Measurements from ENCODE around the gene DSP.

The DSP gene

DNA sequence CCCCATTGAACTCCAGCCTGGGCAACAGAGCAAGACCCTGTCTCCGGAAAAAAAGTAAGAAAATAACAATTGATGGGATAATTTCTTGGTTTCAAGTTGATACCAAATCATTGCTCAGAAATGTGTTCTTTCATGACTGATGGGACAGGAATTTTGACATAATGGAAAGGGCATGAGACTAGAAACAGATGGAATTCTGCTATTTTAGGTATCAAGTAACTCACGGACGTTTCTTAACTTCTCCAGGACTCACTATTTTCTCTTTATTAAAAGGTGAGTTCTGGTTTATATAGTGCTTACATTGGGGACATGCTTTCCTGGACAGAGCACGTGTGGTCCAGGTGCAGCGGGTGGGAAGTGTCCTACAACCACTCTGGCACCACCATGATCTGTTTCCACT, 6.0 kb upstream of the DSP start:
- peak; percentile 68 for DNase-seq (ENCODE audit: low spot score)

- no peak for DNase-seq (ENCODE audit: low spot score)
Observed at GRCh38 chr6:7537565-7538174, 3.8 kb upstream of the DSP start.

GRCh38 chr6:7538484-7538883, 3.0 kb upstream of the DSP start:
- no peak for DNase-seq (ENCODE audit: low spot score)

- no peak for DNase-seq (ENCODE audit: low spot score)
Observed at GRCh38 chr6:7540595-7540994, 876 bp upstream of the DSP start.

- peak; percentile 49 for DNase-seq (ENCODE audit: low spot score)
Observed at GRCh38 chr6:7542065-7542873, 798 bp downstream of the DSP start.

- DNase-seq (ENCODE audit: low spot score): peak; percentile 76
Observed at GRCh38 chr6:7542874-7543624, 1.6 kb downstream of the DSP start.

DNA sequence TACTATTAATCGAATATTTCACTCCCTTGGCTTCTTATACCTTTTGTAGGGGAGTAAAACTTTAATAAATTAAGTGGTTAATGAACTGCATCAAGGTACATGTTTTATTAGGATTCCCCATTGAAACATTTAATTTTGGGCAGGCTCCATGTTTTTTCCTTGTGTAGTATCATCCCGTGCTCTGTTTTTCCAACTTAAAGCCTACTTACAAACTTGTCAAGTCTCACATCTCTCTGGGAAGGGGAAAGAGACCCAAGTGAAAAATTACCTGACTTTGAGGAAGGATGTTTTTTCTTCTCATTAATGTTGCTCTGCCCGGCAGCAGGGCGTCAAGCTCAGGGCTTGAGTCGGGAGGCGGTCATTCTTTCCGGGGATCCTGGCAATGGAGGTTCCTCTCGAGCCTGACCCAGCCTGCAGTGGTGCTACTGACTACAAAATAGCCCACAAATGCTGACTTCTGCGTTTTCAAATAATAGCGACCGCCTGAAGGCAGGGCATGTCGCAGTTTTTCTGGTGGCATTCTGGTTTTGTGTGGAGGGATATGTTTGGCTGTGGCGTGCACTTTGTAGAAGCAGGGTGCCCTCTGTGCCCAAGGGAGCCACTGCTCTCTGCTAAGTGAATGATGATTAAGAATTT, 2.4 kb downstream of the DSP start:
- no peak for DNase-seq (ENCODE audit: low spot score)

GRCh38 chr6:7544597-7544996, 3.1 kb downstream of the DSP start:
- DNase-seq (ENCODE audit: low spot score): no peak

- DNase-seq (ENCODE audit: low spot score): no peak
Observed at GRCh38 chr6:7545316-7546019, 4.0 kb downstream of the DSP start.

DNA sequence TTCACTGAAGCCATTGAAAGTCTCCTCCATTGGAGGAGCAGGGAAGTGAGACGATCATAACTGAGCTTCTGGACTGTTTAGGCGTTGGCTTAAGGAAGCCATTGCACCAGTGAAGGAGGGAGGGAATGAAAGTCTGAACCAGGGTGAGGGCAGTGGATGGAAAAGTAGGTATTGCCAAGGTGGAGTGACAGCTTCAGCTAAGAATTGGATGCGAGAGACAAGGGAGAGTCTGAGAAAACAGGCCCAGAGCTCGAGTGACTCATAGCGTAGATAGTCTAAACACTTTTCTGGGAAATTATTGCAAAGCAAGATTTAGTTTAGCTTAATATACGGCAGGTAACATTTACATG, 4.5 kb downstream of the DSP start:
- no peak for DNase-seq (ENCODE audit: low spot score)

DNA sequence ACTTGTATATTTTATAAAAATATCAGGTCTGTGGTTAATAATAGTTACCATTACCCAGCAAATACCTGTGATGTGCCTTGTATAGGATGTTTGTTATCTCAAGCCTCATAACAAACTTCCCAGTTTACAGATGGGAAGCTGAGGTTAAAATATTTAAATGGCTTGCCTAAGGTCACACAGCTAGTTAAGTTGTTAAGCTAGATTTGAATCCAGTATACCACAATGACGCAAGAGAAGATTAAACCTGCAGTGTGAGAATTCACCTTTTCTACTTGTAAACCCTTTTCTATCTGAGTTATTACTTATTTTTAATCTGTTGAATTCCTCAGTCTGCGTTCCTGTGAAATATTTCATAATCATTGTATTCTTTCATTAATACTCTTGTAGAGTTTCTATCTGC, 4.9 kb downstream of the DSP start:
- no peak for DNase-seq (ENCODE audit: low spot score)

DNA sequence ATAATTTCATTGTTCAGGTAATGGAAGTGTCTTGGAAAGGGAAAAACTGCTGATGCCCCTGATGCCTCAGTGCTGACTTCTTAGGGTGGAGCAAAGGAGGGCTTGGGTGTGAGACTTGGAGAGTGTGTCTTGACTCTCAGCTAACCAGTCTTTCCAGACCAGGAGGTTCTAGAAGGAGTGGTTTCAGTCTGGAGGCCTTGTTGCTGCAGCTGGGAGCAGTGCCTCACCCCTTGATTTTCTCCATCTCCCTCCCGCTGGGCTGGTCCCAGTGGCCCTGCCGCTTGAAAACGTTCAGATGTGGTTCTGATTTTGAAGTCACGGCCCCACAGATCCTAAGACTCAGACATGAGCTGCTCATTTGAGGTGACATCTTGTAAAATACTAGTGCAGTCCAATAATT, 5.4 kb downstream of the DSP start:
- DNase-seq (ENCODE audit: low spot score): no peak

DNA sequence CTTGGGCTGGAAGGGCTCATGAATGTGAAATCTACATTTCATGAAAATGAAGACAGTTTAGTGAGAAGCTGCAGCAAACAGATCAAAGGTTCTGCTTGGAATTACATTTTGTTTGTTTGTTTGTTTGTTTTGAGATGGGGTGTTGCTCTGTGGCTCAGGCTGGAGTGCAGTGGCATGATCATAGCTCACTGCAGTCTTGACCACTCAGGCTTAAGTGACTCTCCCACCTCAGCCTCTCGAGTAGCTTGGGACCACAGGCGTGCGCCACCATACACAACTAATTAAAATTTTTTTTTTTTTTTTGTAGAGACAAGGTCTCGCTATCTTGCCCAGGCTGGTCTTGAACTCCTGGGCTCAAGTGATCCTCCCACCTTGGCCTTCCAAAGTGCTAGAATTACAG, 5.8 kb downstream of the DSP start:
- no peak for DNase-seq (ENCODE audit: low spot score)

- no peak for DNase-seq (ENCODE audit: low spot score)
Observed at GRCh38 chr6:7550433-7550801, 8.9 kb downstream of the DSP start.

DNA sequence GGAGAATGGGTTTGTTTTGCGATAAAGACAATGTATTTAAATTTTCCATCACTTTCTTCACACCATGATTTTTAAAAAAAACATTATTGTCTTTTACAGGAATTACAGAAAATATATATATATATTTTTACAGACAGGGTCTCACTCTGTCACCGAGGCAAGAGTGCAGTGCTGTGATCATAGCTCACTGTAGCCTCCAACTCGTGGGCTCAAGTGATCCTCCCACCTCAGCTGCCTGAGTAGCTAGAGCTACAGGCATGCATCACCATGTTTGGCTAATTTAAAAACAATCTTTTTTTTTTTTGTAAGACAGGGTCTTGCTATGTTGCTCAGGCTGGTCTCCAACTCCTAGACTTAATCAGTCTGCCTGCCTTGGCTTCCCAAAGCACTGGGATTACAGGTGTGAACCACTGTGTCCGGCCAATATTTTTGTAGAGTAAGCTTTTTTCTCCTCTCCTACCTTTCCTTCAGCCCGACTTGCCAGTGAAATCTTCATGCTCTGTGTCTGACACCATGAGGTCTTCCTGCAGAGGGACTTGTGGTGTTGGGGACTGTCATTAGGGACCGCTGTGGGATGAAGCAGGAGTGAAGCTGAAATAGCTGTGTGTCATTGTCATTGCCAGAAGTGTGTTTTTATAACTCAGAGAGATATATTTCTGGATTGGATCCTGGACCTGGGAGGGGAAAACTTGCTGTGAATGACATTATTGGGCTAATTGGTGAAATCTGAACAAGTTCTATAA, 13.2 kb downstream of the DSP start:
- DNase-seq (ENCODE audit: low spot score): no peak

- DNase-seq (ENCODE audit: low spot score): no peak
Observed at GRCh38 chr6:7555671-7556070, 14.2 kb downstream of the DSP start.

DNA sequence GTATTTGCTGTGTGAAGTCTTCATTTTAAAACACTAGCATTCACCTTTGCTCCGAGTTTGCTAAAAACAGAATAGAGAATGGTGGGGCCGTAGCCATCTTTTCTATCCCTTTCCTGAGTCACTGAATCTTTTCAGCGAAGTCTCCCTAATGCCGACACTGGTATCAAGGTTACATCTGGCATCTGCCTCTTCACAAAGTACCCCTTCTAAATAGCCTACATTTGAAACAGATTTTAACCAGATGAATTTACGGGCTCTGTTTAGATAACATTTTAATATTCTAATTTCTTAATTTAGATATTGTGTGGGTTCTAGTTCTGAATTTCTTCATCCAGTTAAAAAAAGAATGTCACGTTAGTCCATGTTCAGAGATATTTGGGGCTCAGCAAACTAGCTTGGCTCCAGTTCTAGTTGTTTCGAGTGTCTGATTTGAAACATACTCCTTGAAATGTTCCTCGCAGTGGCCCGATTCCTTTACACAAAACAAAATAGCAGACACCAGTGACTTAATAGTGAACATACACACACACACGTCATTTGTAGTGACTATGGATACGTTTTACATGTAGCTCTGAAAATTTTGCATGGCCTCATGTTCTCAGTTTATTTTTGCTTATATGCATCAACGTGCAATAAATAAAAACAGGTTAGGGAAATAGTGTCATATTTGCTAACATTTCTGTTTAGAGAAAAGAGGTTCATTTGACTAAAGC, 15.1 kb downstream of the DSP start:
- no peak for DNase-seq (ENCODE audit: low spot score)

DNA sequence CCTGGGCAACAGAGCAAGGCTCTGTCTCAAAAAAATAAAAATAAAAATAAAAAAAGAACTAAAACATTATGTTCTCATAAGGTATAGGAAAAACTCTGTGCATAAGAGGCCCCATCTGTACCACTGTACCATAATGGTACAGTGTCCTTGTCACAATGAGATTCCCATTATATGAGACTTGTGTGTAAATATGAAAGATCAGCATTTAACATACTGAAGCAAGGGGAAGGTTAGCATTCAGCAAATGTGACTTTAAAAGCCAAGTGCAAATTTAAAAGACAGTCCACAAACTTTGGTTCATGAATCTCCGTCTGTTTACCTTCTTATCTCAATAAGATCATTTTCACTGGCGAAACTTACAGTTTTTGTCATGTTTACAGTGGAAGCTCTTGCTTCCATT, 16.2 kb downstream of the DSP start:
- DNase-seq (ENCODE audit: low spot score): no peak

DNA sequence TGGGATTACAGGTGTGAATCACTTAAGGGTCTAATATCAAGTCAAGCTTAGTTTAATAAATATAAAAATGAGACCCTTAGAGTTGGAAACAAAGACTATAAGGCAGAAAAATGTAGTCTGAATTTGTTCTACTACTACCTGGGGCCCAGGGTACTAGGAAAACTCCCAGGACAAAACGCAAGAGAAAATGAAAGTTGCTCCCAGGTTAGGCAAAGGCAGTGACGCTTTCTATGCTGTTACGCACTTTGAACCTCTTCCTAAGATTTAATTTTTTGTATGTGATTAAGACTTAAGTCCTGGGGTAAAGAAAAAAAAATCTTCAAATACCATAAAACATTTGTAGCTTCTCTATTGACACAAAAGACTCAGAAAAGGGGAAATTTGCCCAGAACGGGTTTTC, 17.3 kb downstream of the DSP start:
- no peak for DNase-seq (ENCODE audit: low spot score)

DNA sequence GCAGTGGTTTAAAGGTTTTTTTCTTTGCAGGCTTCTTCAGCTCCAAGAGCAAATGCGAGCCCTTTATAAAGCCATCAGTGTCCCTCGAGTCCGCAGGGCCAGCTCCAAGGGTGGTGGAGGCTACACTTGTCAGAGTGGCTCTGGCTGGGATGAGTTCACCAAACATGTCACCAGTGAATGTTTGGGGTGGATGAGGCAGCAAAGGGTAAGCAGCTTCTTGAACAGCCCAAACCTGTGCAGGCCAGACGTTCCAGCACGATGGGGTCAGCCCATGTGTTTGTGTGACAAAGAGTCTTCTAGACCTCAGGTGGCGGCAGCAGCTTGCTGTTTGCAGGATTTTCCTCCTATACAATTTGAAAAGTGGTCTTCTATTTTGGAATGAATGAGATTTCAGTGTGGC, 17.7 kb downstream of the DSP start:
- no peak for DNase-seq (ENCODE audit: low spot score)
